Measurements from ENCODE around the gene PRSS3.
"Not testable (repeated sequence)": the region's sequence is repeated elsewhere in the genome, so short reads cannot be mapped to it uniquely, and the experiment has no call there.

PRSS3 gene

GRCh38 chr9:33752130-33752637 lies 43.2 kb upstream of the PRSS3 start:
- peak overlapping the region in 1 of 3 experiments; percentile 44 for H3K27ac Mint-ChIP-seq
- H3K36me3 Mint-ChIP-seq (ENCODE audit: low read depth): no peaks in the 10 kb centered on the region
- no peak overlapping the region for H3K4me3 Mint-ChIP-seq
- no peaks in the 10 kb centered on the region for H3K9me3 Mint-ChIP-seq
- no peak for TF ChIP-seq CTCF (IDR thresholded peaks at IDR 0.05; ENCODE audit: unreplicated experiment in 3 of 3)
- no peaks in the 10 kb centered on the region for H3K4me1 Mint-ChIP-seq
- H3K27me3 Mint-ChIP-seq (ENCODE audit: low read depth): peaks cover 7% of the 10 kb centered on the region

- not testable (repeated sequence) for H3K9me3 Mint-ChIP-seq; H3K27me3 Mint-ChIP-seq (ENCODE audit: low read depth); H3K27ac Mint-ChIP-seq; H3K36me3 Mint-ChIP-seq (ENCODE audit: low read depth); H3K4me1 Mint-ChIP-seq; H3K4me3 Mint-ChIP-seq
Measured at GRCh38 chr9:33752789-33753188, 42.6 kb upstream of the PRSS3 start.

GRCh38 chr9:33759648-33760047 lies 35.7 kb upstream of the PRSS3 start:
- not testable (repeated sequence) for H3K27me3 Mint-ChIP-seq (ENCODE audit: low read depth); H3K36me3 Mint-ChIP-seq (ENCODE audit: low read depth); H3K9me3 Mint-ChIP-seq; H3K4me3 Mint-ChIP-seq; H3K4me1 Mint-ChIP-seq; H3K27ac Mint-ChIP-seq

GRCh38 chr9:33762343-33762742 lies 33.0 kb upstream of the PRSS3 start:
- Mint-ChIP-seq H3K9me3 (no peaks in the 10 kb centered on the region), H3K27ac (no peak overlapping the region), H3K36me3 (ENCODE audit: low read depth) (no peaks in the 10 kb centered on the region), H3K4me3 (no peak overlapping the region), H3K4me1 (no peaks in the 10 kb centered on the region), H3K27me3 (ENCODE audit: low read depth) (no peaks in the 10 kb centered on the region)
- no peak for TF ChIP-seq CTCF (IDR thresholded peaks at IDR 0.05; ENCODE audit: unreplicated experiment in 3 of 3)

GRCh38 chr9:33763709-33764108 lies 31.7 kb upstream of the PRSS3 start:
- not testable (repeated sequence) for H3K27ac Mint-ChIP-seq; H3K4me3 Mint-ChIP-seq; H3K36me3 Mint-ChIP-seq (ENCODE audit: low read depth); H3K27me3 Mint-ChIP-seq (ENCODE audit: low read depth); H3K9me3 Mint-ChIP-seq; H3K4me1 Mint-ChIP-seq

GRCh38 chr9:33765411-33765810 lies 29.9 kb upstream of the PRSS3 start:
- no peaks in the 10 kb centered on the region for H3K4me1 Mint-ChIP-seq
- TF ChIP-seq CTCF (IDR thresholded peaks at IDR 0.05; ENCODE audit: unreplicated experiment in 3 of 3): no peak
- no peaks in the 10 kb centered on the region for H3K36me3 Mint-ChIP-seq (ENCODE audit: low read depth)

GRCh38 chr9:33770156-33770880 lies 25.0 kb upstream of the PRSS3 start:
- not testable (repeated sequence) for H3K9me3 Mint-ChIP-seq; H3K27me3 Mint-ChIP-seq (ENCODE audit: low read depth); H3K27ac Mint-ChIP-seq; H3K4me1 Mint-ChIP-seq; H3K36me3 Mint-ChIP-seq (ENCODE audit: low read depth); H3K4me3 Mint-ChIP-seq

More at GRCh38 chr9:33765411-33765810, 29.9 kb upstream of the PRSS3 start:
- no peaks in the 10 kb centered on the region for H3K27me3 Mint-ChIP-seq (ENCODE audit: low read depth)
- no peak overlapping the region for H3K27ac Mint-ChIP-seq
- no peaks in the 10 kb centered on the region for H3K9me3 Mint-ChIP-seq
- H3K4me3 Mint-ChIP-seq: no peak overlapping the region

- not testable (repeated sequence) for H3K36me3 Mint-ChIP-seq (ENCODE audit: low read depth); H3K27ac Mint-ChIP-seq; H3K4me1 Mint-ChIP-seq; H3K4me3 Mint-ChIP-seq; H3K27me3 Mint-ChIP-seq (ENCODE audit: low read depth)
- peaks cover 10% of the 10 kb centered on the region for H3K9me3 Mint-ChIP-seq
Measured at GRCh38 chr9:33773135-33773534, 22.2 kb upstream of the PRSS3 start.

- not testable (repeated sequence) for H3K27me3 Mint-ChIP-seq (ENCODE audit: low read depth); H3K4me3 Mint-ChIP-seq; H3K36me3 Mint-ChIP-seq (ENCODE audit: low read depth)
- H3K27ac Mint-ChIP-seq: peak overlapping the region in 2 of 3 experiments; percentile 3 to 16
- H3K9me3 Mint-ChIP-seq: peaks cover 10% of the 10 kb centered on the region
- H3K4me1 Mint-ChIP-seq: peaks cover 12% of the 10 kb centered on the region
Measured at GRCh38 chr9:33774074-33774659, 21.2 kb upstream of the PRSS3 start.
